A673 (cell line): ENCODE results near the gene NES. TPM values are rescaled to one million over a fixed set of nuclear protein-coding genes. Genes with fewer than 3 reads are reported as not detected.

Source experiments
- total RNA-seq: library from RNA; stranded (reverse); gene quantifications from 2 replicates; pipeline ENCODE4 v1.2.3, GENCODE V29; 2021

NES gene
- total RNA-seq, 1 experiment from 2014 or later, result 8.7 TPM

Other genes with a start within 250 kb of the NES start
- gene MEF2D, start 176.6 kb downstream of the NES start, total RNA-seq, result 18.3 and 21.8 TPM in 2 replicates
- 35.3 and 37.5 TPM in 2 replicates for gene IQGAP3, start 104.8 kb downstream of the NES start, total RNA-seq
- not detected in 2 replicates for gene TTC24, start 97.7 kb downstream of the NES start, total RNA-seq
- 125 and 138 TPM in 2 replicates for gene NAXE, start 85.6 kb downstream of the NES start, total RNA-seq
- 66.8 and 84.2 TPM in 2 replicates for gene GPATCH4, start 75.9 kb downstream of the NES start, total RNA-seq
- not detected in 2 replicates for gene HAPLN2, start 58.0 kb downstream of the NES start, total RNA-seq
- not detected in 2 replicates for gene BCAN, start 35.3 kb downstream of the NES start, total RNA-seq
- 1.1 and 4.0 TPM in 2 replicates for gene CRABP2, start 28.2 kb upstream of the NES start, total RNA-seq
- 20.2 TPM in 2 replicates for gene METTL25B, start 51.1 kb upstream of the NES start, total RNA-seq
- 45.7 and 46.5 TPM in 2 replicates for gene ISG20L2, start 51.4 kb upstream of the NES start, total RNA-seq
- gene MRPL24, start 63.7 kb upstream of the NES start, total RNA-seq, result 85.7 and 92.9 TPM in 2 replicates
- 477 and 536 TPM in 2 replicates for gene HDGF, start 74.3 kb upstream of the NES start, total RNA-seq
- 121 and 125 TPM in 2 replicates for gene PRCC, start 90.1 kb upstream of the NES start, total RNA-seq
- 3.5 and 6.0 TPM in 2 replicates for gene SH2D2A, start 139.4 kb upstream of the NES start, total RNA-seq
- 0.11 and 0.15 TPM in 2 replicates for gene INSRR, start 181.7 kb upstream of the NES start, total RNA-seq
- 3.6 and 5.1 TPM in 2 replicates for gene NTRK1, start 183.5 kb upstream of the NES start, total RNA-seq
- gene PEAR1, start 216.3 kb upstream of the NES start, total RNA-seq, result 0.35 and 0.52 TPM in 2 replicates
- gene LRRC71, start 243.2 kb upstream of the NES start, total RNA-seq, result not detected in 2 replicates